HEK293T (cell line): ENCODE results near the gene LHX4.

Experiments used
- CTCF ChIA-PET: fragments of 350-600 bp; formaldehyde crosslinking; extraction: SDS; loops from one replicate; lab custom pipeline; 2021; ENCODE audit warnings: antibody characterized with exemption, inconsistent platforms; lab: Yijun Ruan, JAX
- POLR2A ChIA-PET: fragments of 350-600 bp; formaldehyde crosslinking; extraction: SDS; loops from one replicate; lab custom pipeline; 2020; ENCODE audit warnings: antibody characterized with exemption, inconsistent platforms; lab: Yijun Ruan, JAX
- DNase-seq: peaks from one replicate; pipeline ENCODE4 v3.0.0; 2012; ENCODE audit warnings: mixed read lengths; ENCODE audit errors: extremely low spot score
- ARNT ChIP-seq: fragments of 450-650 bp; IDR thresholded peaks from 2 replicates; pipeline ENCODE4 v1.6.1; 2017; ENCODE audit warnings: mild to moderate bottlenecking
- BHLHE40 ChIP-seq: fragments of 450-650 bp; IDR thresholded peaks from 2 replicates; pipeline ENCODE4 v1.6.1; 2016; ENCODE audit warnings: mild to moderate bottlenecking, moderate library complexity, borderline replicate concordance
- CTBP1 ChIP-seq: fragments of 450-650 bp; IDR thresholded peaks from 2 replicates; pipeline ENCODE4 v1.6.1; 2016; ENCODE audit warnings: borderline replicate concordance
- ELF4 ChIP-seq: fragments of 450-650 bp; IDR thresholded peaks from 2 replicates; pipeline ENCODE4 v1.6.1; 2017; ENCODE audit warnings: antibody characterized with exemption
- FOXM1 ChIP-seq: fragments of 450-650 bp; IDR thresholded peaks from 2 replicates; pipeline ENCODE4 v1.6.1; 2017; ENCODE audit warnings: mild to moderate bottlenecking, borderline replicate concordance
- HDGF ChIP-seq: fragments of 450-650 bp; IDR thresholded peaks from 2 replicates; pipeline ENCODE4 v1.6.1; 2017; ENCODE audit warnings: antibody characterized with exemption, borderline replicate concordance
- L3MBTL2 ChIP-seq: fragments of 450-650 bp; conservative IDR thresholded peaks from 2 replicates; pipeline ENCODE4 v1.6.1; 2016; ENCODE audit warnings: mild to moderate bottlenecking
- LEF1 ChIP-seq: fragments of 450-650 bp; IDR thresholded peaks from 2 replicates; pipeline ENCODE4 v1.6.1; 2017; ENCODE audit warnings: mild to moderate bottlenecking, borderline replicate concordance
- NFRKB ChIP-seq: fragments of 450-650 bp; IDR thresholded peaks from 2 replicates; pipeline ENCODE4 v1.6.1; 2016; ENCODE audit warnings: mild to moderate bottlenecking, moderate library complexity
- PKNOX1 ChIP-seq: fragments of 450-650 bp; IDR thresholded peaks from 2 replicates; pipeline ENCODE4 v1.6.1; 2016
- SP1 ChIP-seq: fragments of 450-650 bp; IDR thresholded peaks from 2 replicates; pipeline ENCODE4 v1.6.1; 2017
- SUZ12 ChIP-seq: fragments of 450-650 bp; IDR thresholded peaks from 2 replicates; pipeline ENCODE4 v1.6.1; 2016; ENCODE audit warnings: mild to moderate bottlenecking
- TARDBP ChIP-seq: fragments of 450-650 bp; IDR thresholded peaks from 2 replicates; pipeline ENCODE4 v1.6.1; 2016
- ZNF384 ChIP-seq: fragments of 450-650 bp; IDR thresholded peaks from 2 replicates; pipeline ENCODE4 v1.6.1; 2016

The LHX4 gene

GRCh38 chr1:180269645-180270529, 39.8 kb downstream of the LHX4 start:
- TF ChIP-seq LEF1 (no peak), BHLHE40 (no peak), PKNOX1 (no peak), HDGF (no peak), ARNT (no peak), SUZ12 (no peak), NFRKB (no peak), ELF4 (no peak), TARDBP (no peak), ZNF384 (no peak), CTBP1 (no peak), SP1 (no peak)
- DNase-seq = no peak
- CTCF ChIA-PET = interaction anchor here (0.6 to 1.1 kb wide), 3 partner anchors 11 to 1160 kb away, joined by 3 to 4 read pairs (median 4); no protein-coding TSS in a partner anchor
- POLR2A ChIA-PET = no interaction called here

GRCh38 chr1:180270530-180271271, 40.6 kb downstream of the LHX4 start:
- ChIA-PET POLR2A (interaction anchor here (1.2 kb wide), 1 partner anchor 82 kb away, joined by 3 read pairs; no protein-coding TSS in a partner anchor), CTCF (interaction anchor here (0.6 to 1.1 kb wide), 3 partner anchors 12 to 1159 kb away, joined by 3 to 4 read pairs (median 4); no protein-coding TSS in a partner anchor)
- TF ChIP-seq ARNT = no peak
- TF ChIP-seq PKNOX1 = no peak
- no peak for DNase-seq

GRCh38 chr1:180271272-180272255, 41.5 kb downstream of the LHX4 start:
- no peak for DNase-seq
- POLR2A ChIA-PET = interaction anchor here (1.2 kb wide), 1 partner anchor 83 kb away, joined by 3 read pairs; no protein-coding TSS in a partner anchor
- CTCF ChIA-PET = interaction anchor here (0.6 to 0.9 kb wide), 2 partner anchors 11 kb away, joined by 3 read pairs; no protein-coding TSS in a partner anchor
- TF ChIP-seq PKNOX1 = no peak
- TF ChIP-seq SP1 = no peak
- TF ChIP-seq FOXM1 = no peak
- no peak for TF ChIP-seq SUZ12
- TF ChIP-seq ARNT = no peak
- no peak for TF ChIP-seq BHLHE40
- no peak for TF ChIP-seq ELF4
- no peak for TF ChIP-seq ZNF384
- TF ChIP-seq CTBP1 = no peak

- no peak for TF ChIP-seq ARNT
- no peak for TF ChIP-seq BHLHE40
- no peak for TF ChIP-seq SP1
- no peak for TF ChIP-seq ZNF384
- no peak for TF ChIP-seq TARDBP
- no peak for TF ChIP-seq FOXM1
- no peak for TF ChIP-seq ELF4
- no peak for TF ChIP-seq HDGF
- TF ChIP-seq L3MBTL2 = no peak
- no peak for TF ChIP-seq LEF1
- no peak for TF ChIP-seq CTBP1
- ChIA-PET POLR2A (no interaction called here), CTCF (interaction anchor here (0.6 to 1.5 kb wide), 2 partner anchors 11 to 20 kb away, joined by 3 to 4 read pairs; no protein-coding TSS in a partner anchor)
- no peak for DNase-seq
Measured at GRCh38 chr1:180272395-180272794, 42.3 kb downstream of the LHX4 start.

- ChIA-PET POLR2A (interaction anchor here (0.5 kb wide), 1 partner anchor 183 kb away, joined by 3 read pairs; no protein-coding TSS in a partner anchor), CTCF (interaction anchor here (1.5 kb wide), 1 partner anchor 20 kb away, joined by 4 read pairs; no protein-coding TSS in a partner anchor)
- no peak for DNase-seq
- TF ChIP-seq SUZ12 (no peak), ZNF384 (no peak)
Measured at GRCh38 chr1:180273066-180273465, 43.0 kb downstream of the LHX4 start.
